ENCODE results near the gene CUL1.

CUL1 gene

GRCh38 chr7:148809856-148810255 is 111.2 kb downstream of the CUL1 start:
- no peak for DNase-seq

- no peak for DNase-seq
These were observed 113.2 kb downstream of the CUL1 start for GRCh38 chr7:148811892-148812291.

- DNase-seq, result no peak
These were observed 115.2 kb downstream of the CUL1 start for GRCh38 chr7:148813890-148814289.

GRCh38 chr7:148814922-148815559 is 116.3 kb downstream of the CUL1 start:
- DNase-seq, result no peak

- no peak for DNase-seq
These were observed 116.9 kb downstream of the CUL1 start for GRCh38 chr7:148815612-148816011.

GRCh38 chr7:148819697-148820360 is 121.1 kb downstream of the CUL1 start:
- no peak for DNase-seq

GRCh38 chr7:148821422-148821821 is 122.7 kb downstream of the CUL1 start:
- DNase-seq, result no peak

GRCh38 chr7:148824864-148825263 is 126.2 kb downstream of the CUL1 start:
- DNase-seq, result no peak

- DNase-seq, result no peak
These were observed 126.6 kb downstream of the CUL1 start for GRCh38 chr7:148825338-148825737.

- DNase-seq, result no peak
These were observed 130.3 kb downstream of the CUL1 start for GRCh38 chr7:148828965-148829364.

GRCh38 chr7:148830897-148831692 is 132.4 kb downstream of the CUL1 start:
- no peak for DNase-seq

GRCh38 chr7:148831782-148832181 is 133.1 kb downstream of the CUL1 start:
- no peak for DNase-seq

- DNase-seq, result no peak
These were observed 135.9 kb downstream of the CUL1 start for GRCh38 chr7:148834605-148835004.

GRCh38 chr7:148835854-148836253 is 137.2 kb downstream of the CUL1 start:
- no peak for DNase-seq

GRCh38 chr7:148838905-148839304 is 140.2 kb downstream of the CUL1 start:
- no peak for DNase-seq

- no peak for DNase-seq
These were observed 149.4 kb downstream of the CUL1 start for GRCh38 chr7:148847815-148848734.

GRCh38 chr7:148849393-148850098 is 150.8 kb downstream of the CUL1 start:
- DNase-seq, result no peak

- DNase-seq, result no peak
These were observed 151.9 kb downstream of the CUL1 start for GRCh38 chr7:148850564-148850963.
